ENCODE results near the gene MAN2A2.

MAN2A2 gene

GRCh38 chr15:90917569-90917968 lies 14.5 kb downstream of the MAN2A2 start:
- Histone ChIP-seq H3K27ac (ENCODE audit: low read depth, low read length) (no peak overlapping the region), H3K9me3 (ENCODE audit: control insufficient read depth, insufficient read depth, low read length) (no peaks in the 10 kb centered on the region), H3K4me2 (ENCODE audit: low read length) (no peak overlapping the region), H3F3A (ENCODE audit: control insufficient read depth, insufficient read depth) (no peaks in the 10 kb centered on the region), H3K36me3 (ENCODE audit: control insufficient read depth, low read length) (peaks cover 90% of the 10 kb centered on the region), H4K20me1 (ENCODE audit: control insufficient read depth, insufficient read depth, low read depth, low read length) (no peaks in the 10 kb centered on the region), H3K4me3 (ENCODE audit: low read length) (no peak overlapping the region), H3K9me2 (replicated peaks; ENCODE audit: control insufficient read depth, low read length) (no peaks in the 10 kb centered on the region), H3K27me3 (ENCODE audit: control insufficient read depth, low read length) (no peaks in the 10 kb centered on the region), H3K79me2 (ENCODE audit: control insufficient read depth, low read length) (no peaks in the 10 kb centered on the region), H3K4me1 (ENCODE audit: control insufficient read depth, low read length) (peaks cover 12% of the 10 kb centered on the region)
- TF ChIP-seq EZH2phosphoT487 (IDR thresholded peaks at IDR 0.05; ENCODE audit: borderline replicate concordance, low read length) (no peak), CTCF (IDR thresholded peaks at IDR 0.05; ENCODE audit: low read depth, low read length, poor library complexity, severe bottlenecking) (no peak)

GRCh38 chr15:90918034-90918788 lies 15.1 kb downstream of the MAN2A2 start:
- Histone ChIP-seq H3K79me2 (ENCODE audit: control insufficient read depth, low read length) (no peaks in the 10 kb centered on the region), H4K20me1 (ENCODE audit: control insufficient read depth, insufficient read depth, low read depth, low read length) (no peaks in the 10 kb centered on the region), H3K27me3 (ENCODE audit: control insufficient read depth, low read length) (no peaks in the 10 kb centered on the region), H3K4me3 (ENCODE audit: low read length) (no peak overlapping the region), H3K36me3 (ENCODE audit: control insufficient read depth, low read length) (peaks cover 84% of the 10 kb centered on the region), H3K27ac (ENCODE audit: low read depth, low read length) (no peak overlapping the region), H3K9me2 (replicated peaks; ENCODE audit: control insufficient read depth, low read length) (no peaks in the 10 kb centered on the region), H3F3A (ENCODE audit: control insufficient read depth, insufficient read depth) (no peaks in the 10 kb centered on the region), H3K4me1 (ENCODE audit: control insufficient read depth, low read length) (peaks cover 12% of the 10 kb centered on the region), H3K9me3 (ENCODE audit: control insufficient read depth, insufficient read depth, low read length) (no peaks in the 10 kb centered on the region), H3K4me2 (ENCODE audit: low read length) (no peak overlapping the region)
- no peak for TF ChIP-seq CTCF (IDR thresholded peaks at IDR 0.05; ENCODE audit: low read depth, low read length, poor library complexity, severe bottlenecking)

GRCh38 chr15:90918835-90919234 lies 15.7 kb downstream of the MAN2A2 start:
- Histone ChIP-seq H3K4me3 (ENCODE audit: low read length) (no peak overlapping the region), H3K27me3 (ENCODE audit: control insufficient read depth, low read length) (no peaks in the 10 kb centered on the region), H3K4me1 (ENCODE audit: control insufficient read depth, low read length) (peaks cover 12% of the 10 kb centered on the region), H3K9me3 (ENCODE audit: control insufficient read depth, insufficient read depth, low read length) (no peaks in the 10 kb centered on the region), H3K36me3 (ENCODE audit: control insufficient read depth, low read length) (peaks cover 78% of the 10 kb centered on the region), H3K4me2 (ENCODE audit: low read length) (no peak overlapping the region), H3K79me2 (ENCODE audit: control insufficient read depth, low read length) (no peaks in the 10 kb centered on the region), H3K27ac (ENCODE audit: low read depth, low read length) (no peak overlapping the region), H4K20me1 (ENCODE audit: control insufficient read depth, insufficient read depth, low read depth, low read length) (no peaks in the 10 kb centered on the region), H3K9me2 (replicated peaks; ENCODE audit: control insufficient read depth, low read length) (no peaks in the 10 kb centered on the region), H3F3A (ENCODE audit: control insufficient read depth, insufficient read depth) (no peaks in the 10 kb centered on the region)
- TF ChIP-seq CTCF (IDR thresholded peaks at IDR 0.05; ENCODE audit: low read depth, low read length, poor library complexity, severe bottlenecking) (no peak), EZH2phosphoT487 (IDR thresholded peaks at IDR 0.05; ENCODE audit: borderline replicate concordance, low read length) (no peak)

Data from DOHH2 (cell line).